OCI-LY3 (cell line): ENCODE results near the gene TSHR.
"Not testable (repeated sequence)": the region's sequence is repeated elsewhere in the genome, so short reads cannot be mapped to it uniquely, and the experiment has no call there.

Experiments
- EZH2phosphoT487 ChIP-seq: fragments of 200-600 bp; shearing (Covaris generic); IDR thresholded peaks from 2 replicates; pipeline ENCODE4 v1.6.1; 2018; ENCODE audit warnings: antibody characterized with exemption, mixed run types, low read depth
- TF ChIP-seq, protein P1 (sequence below): fragments of 200-600, 300-600 bp; sonication (generic); IDR thresholded peaks from 2 replicates; pipeline ENCODE4 v1.5.1; 2014; ENCODE audit warnings: antibody characterized with exemption, low read length, low read depth

DNA sequence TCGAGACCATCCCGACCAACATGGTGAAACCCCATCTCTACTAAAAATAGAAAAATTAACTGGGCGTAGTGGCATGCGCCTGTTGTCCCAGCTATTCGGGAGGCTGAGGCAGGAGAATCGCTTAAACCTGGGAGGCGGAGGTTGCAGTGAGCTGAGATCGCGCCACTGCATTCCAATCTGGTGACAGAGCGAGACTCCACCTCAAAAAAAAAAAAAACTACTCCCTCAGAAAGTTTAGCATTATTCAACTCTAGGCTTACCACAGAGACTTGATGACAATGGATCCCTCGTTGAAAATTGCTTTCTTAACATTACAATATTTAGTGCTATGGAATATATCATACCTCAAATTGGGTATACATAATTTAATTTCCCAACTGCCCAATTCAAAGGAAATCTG, 43.4 kb upstream of the TSHR start:
- TF ChIP-seq, protein P1, sequence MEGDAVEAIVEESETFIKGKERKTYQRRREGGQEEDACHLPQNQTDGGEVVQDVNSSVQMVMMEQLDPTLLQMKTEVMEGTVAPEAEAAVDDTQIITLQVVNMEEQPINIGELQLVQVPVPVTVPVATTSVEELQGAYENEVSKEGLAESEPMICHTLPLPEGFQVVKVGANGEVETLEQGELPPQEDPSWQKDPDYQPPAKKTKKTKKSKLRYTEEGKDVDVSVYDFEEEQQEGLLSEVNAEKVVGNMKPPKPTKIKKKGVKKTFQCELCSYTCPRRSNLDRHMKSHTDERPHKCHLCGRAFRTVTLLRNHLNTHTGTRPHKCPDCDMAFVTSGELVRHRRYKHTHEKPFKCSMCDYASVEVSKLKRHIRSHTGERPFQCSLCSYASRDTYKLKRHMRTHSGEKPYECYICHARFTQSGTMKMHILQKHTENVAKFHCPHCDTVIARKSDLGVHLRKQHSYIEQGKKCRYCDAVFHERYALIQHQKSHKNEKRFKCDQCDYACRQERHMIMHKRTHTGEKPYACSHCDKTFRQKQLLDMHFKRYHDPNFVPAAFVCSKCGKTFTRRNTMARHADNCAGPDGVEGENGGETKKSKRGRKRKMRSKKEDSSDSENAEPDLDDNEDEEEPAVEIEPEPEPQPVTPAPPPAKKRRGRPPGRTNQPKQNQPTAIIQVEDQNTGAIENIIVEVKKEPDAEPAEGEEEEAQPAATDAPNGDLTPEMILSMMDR, result not testable (repeated sequence)
- TF ChIP-seq EZH2phosphoT487, result not testable (repeated sequence)
